Mucosa of gallbladder (tissue), 1 donor: ENCODE results near the gene SOWAHB. TPM values are rescaled to one million over a fixed set of nuclear protein-coding genes. Genes with fewer than 3 reads are reported as not detected.

ENCODE experiments used
- DNase-seq: peaks from one replicate; pipeline ENCODE4 v3.0.0-alpha.2; 2020; ENCODE audit warnings: low spot score
- total RNA-seq: library from RNA; stranded (reverse); gene quantifications from one replicate; pipeline ENCODE4 v1.2.1, GENCODE V29; 2021
- donor health status: DM: no; HTN: no; CAD: no.

SOWAHB gene
- total RNA-seq, 1 donor from 2014 or later, result 11.7 TPM

DNA sequence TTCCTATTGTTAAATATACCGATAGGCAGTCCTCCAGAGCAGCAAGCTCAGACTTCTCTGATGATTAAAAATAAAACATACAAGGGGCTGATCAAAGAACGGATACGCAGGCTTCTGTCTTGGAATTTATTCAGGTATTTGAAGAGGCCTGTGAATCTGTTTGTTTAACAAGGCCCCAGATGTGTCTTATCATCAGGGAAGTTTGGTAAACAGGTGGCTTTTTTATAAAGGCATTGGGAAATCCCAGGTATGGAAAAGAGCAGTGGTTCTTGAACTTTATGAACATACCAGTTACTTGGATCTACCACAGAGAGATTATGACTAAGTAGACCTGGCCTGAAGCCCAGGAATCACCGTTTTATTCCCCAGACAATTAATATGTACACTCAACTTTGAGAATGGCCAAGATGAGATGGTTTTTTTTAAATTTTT lies 47.9 kb downstream of the SOWAHB start:
- peak; percentile 70 for DNase-seq

Other genes with a start within 250 kb of the SOWAHB start
- gene SEPTIN11, start 51.6 kb upstream of the SOWAHB start, total RNA-seq, result 64.0 TPM
- gene CCNI, start 177.8 kb upstream of the SOWAHB start, total RNA-seq, result 396 TPM